T-helper 2 cell treated with Interferon-gamma antibody and Interleukin-4, amounts not matched to agents 100 ng/mL and 5 ng/mL, for 36 hours (primary cell): ENCODE data around the gene METTL23. TPM values are rescaled to one million over a fixed set of nuclear protein-coding genes. Genes with fewer than 3 reads are reported as not detected.

Experiments used
- intact Hi-C: fragments of 100-400 bp; cut with micrococcal nuclease; formaldehyde crosslinking; loops from one replicate; pipeline ENCODE4 v1.15.1; 2023
- total RNA-seq: library from RNA; stranded (reverse); gene quantifications from 2 replicates; pipeline ENCODE4 v1.2.3, GENCODE V29; 2022

The METTL23 gene, protein sequence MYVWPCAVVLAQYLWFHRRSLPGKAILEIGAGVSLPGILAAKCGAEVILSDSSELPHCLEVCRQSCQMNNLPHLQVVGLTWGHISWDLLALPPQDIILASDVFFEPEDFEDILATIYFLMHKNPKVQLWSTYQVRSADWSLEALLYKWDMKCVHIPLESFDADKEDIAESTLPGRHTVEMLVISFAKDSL
- 40.2 and 41.9 TPM in 2 replicates for total RNA-seq

DNA sequence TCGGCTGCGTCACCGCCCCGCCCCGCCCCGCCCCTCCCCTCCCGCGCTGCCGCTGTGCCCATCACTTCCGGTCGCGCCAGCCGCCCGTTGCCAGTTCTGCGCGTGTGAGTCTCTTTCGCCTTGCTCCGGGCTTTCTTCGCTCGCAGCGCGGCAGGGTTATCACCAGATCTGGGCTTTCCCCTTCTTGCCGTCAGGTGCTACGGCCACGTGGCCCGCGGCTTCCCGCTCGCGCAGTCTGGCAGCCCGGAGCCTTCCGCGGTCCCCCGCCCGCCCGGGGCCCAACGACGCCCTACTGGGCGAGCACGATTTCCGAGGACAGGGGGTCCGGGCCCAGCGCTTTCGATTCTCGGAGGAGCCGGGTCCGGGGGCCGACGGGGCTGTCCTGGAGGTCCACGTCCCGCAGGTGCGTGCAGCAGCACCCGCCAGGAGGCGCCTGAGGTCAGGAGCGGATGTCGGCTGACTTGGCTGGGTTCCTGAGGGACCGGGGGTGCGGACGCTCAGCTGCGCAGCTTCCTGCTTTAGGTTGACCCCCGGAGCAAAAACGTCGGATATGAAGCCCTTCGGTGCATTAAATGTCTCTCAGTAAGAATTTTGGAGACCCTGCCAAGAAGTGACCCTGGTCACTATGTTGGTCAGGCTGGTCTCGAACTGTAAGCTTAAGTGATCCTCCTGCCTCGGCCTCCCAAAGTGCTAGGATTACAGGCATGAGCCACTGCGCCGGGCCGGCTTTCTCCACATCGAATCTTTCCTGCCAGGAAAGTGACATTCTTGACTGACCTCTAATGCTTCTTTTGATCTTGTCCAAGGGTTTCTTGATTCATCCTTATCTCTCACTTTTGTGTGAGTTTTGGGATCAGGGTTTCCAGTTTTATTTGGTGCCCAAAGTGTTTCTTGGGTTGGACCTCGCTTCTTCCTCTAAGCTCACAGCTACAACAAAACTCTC, at the start of gene METTL23:
METTL23 (plus strand) TSS at position 64 of the 943 bp plus-strand sequence. CDS start 2,872 bp downstream, outside the sequence.
- intact Hi-C loops, result loop anchor here (1.0 to 2.0 kb wide), 4 partner anchors 10 to 212 kb away; partner anchors contain the start of gene SRSF2

DNA sequence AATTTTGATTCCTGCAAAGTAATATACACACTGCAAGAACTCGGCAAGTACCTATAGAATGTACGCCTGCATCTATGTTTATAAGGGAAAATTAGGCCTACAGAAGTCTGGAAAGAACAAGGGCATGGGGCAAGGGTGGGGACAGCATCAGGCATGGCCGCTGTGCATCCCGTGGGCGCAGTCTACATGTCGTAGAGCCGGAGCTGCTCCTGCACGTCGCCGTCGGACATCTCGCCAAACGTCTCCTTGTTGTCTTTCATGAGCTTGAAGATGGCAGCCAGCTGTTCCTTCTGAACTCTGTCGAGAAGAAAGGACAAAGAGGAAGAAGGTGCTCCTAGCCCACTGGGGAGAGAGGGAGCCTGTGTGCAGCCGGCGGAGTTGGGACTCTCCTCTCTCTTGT, 49.2 kb upstream of the METTL23 start:
- intact Hi-C loops, result no loop called here

DNA sequence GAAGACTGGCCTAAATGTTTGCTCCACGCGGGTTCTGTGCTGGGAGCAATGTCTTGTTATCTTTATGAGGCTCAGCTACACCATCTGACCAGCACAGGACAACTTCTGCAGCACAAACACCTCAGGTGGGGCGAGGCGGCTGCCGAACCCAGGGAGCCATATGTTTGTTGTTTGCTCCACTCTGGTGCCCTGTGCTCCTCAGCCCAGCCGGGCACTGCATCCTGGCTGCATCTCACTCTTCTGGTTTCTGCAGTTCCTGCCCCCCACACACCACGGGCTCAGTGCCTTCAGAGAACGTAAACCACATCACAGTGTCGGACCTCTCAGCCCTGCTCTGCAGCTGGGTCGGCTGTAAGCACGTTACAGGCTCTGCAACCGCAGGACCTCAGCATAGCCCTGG, 48.3 kb upstream of the METTL23 start:
- intact Hi-C loops, result no loop called here

DNA sequence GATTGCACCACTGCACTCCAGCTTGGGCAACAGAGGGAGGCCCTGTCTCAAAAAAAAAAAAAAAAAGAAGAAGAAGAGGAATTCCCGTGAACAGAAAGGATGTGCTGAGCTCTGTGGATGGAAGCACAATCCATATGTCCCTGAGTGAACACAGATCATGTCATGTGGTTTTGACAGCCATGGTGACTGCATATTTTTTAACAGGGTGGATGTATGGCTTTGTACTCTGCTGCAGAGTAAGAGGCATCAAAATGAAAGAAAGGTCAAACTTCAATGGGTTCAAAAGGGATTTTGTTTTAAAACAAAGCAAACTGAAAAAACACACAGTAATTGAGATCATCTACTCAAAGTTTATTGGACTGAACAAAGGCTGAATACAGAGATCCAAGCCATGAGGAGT, 47.4 kb upstream of the METTL23 start:
- intact Hi-C loops, result no loop called here

DNA sequence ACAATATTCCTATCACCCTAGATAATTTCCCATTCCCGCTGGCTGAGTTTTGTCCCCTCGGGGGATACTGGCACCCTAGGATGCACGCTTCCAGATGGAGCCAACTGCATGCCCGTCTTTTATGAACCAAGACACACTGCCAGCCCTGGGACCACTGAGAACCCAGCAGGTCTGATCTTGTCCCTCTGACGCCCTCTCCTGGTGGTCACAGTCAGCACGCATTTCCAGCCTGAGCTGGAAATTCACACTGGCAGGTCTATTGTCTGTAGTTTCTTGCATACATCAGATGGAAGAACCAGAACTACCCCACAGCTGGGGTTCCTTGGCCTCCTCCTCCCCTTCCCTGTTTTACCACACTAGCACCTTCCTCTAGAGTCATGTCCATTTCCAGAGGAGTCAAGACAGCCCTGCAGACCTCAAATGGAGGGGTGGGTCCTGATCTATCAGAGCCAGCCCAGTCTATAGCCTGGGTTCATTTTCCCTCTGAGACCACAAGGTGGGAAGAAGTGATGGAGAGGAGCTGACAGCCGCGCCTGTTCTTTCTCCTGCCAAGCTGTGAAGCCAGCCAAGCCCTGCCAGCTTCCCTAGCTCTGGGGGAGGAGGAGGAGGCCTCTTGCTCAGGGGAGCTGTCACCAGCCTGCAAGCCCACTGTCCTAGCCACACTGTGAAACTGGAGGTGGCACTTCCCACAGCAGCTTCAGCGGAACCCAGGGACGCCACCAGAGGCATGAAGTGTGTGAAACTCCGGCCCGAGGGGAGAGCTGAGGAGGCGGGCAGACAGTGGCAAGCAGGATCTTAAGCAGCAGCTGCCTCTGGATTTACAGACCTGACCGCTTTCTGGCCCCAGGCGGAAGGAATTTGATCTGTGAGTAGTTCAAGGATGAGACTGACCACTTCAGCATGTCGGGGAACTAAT, 45.2 kb upstream of the METTL23 start:
- intact Hi-C loops, result loop anchor here (1.0 kb wide), 1 partner anchor 158 kb away; no protein-coding TSS in a partner anchor

DNA sequence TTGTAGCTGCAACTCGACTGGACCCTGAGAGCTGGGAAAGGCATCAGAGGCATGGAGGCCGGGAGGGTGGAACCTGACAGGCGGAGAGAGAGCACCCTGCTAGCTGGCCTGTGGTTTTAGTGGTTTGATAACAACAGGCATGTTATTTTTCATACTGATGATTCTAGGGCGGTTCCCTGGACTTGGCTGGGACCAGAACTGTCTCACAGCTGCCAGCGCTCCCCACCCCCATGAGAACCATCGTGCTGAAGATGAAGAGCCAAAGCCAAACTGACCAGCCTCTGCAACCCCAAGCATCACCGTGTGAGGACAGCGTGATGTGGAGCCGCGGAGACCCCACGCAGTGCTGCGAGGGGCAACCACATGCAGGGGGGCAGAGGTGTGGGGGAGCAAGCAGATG, 44.3 kb upstream of the METTL23 start:
- intact Hi-C loops, result no loop called here

DNA sequence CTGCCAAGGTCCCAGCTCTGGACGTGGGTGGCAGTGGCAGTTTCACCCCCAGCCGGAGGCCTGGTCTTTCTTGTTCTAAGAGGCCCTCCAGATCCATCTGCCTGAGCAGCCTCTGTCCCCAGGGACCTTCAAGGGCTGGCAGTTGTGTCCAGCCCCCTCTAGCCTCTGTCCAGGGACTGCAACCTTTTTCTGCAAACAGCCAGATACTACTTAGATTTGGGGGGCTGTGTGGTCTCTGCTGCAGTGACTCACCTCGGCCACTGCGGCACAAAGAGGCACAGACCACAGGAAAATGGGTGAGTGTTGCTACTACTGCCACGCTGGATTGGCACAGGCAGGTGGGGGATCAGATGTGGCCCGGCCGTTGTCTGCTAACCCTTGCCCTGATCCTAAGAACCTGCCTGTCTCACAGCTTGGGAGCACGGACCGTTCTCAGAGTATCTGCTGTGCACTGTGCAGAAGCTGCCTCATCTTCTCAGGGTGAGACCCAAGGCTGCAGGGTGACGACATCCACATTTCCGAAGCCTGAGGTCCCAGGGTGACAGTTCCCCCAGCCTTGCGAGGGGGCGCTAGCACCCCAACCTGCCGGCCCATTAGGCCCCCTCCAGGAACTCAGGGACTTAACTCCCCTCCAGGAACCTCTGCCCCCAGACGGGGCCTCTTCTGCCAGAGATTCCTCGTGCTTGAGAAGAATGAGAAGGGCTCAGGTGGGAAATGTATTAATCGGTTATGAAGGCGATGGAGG, 43.5 kb upstream of the METTL23 start:
- intact Hi-C loops, result no loop called here

DNA sequence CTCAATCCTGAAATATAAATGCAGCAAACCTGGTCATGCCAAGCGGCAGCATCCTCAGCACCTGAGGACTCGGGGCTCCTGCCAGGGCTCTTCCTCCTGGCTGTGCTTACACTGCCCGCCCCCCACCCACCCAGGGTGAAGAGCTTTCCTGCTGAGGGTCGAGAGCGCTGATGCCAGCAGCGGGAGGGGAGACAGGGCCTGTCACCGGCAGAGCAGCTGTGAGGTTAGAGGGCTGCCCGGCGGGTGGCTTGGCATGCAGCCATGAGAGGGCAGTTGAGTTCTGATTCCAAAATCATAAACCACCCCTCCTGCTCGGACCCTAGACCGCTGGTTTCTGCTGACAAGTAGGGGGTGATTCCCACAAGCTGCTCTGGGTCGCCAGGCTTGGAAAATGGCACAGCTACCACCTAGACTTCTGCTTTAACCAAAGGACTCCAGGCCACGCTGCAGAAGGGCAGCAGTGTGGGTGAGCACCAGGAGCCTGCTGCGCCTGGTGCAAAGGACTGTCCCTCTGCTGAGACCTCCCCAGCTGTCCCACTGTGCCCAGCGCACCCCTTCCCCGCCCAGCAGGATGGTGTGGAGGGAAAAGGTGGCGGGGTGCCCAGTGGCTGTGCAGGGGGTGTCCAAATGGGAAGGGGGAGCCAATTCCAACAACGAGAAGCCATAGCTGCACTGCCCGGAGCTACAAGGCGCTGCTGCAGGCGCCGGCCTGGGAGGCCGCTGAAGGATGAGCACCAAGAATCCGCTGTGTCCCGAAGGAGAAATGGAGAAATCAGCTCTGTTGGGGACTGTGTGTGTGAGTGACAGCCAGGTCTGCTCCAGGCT, 42.5 kb upstream of the METTL23 start:
- intact Hi-C loops, result no loop called here

DNA sequence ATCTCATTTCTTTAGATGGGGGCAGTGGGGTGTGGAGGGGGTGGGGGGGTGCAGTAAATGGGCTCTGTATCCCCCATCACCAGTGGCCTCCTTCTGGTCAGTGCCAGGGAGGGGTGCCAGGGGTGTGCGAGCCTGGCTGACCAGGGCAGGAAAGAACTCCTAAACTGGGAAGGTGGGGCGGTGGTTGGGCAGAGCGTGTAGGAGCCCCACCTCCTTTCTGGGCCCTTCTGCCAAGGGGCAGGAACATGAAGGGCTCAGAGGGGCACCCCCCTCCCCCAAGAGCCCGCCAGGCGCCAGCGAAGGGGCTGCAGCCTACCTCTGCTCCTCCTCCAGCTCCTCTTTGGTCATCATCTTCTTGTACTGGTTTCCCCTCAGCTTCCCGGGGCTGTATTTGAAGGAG, 41.9 kb upstream of the METTL23 start:
- intact Hi-C loops, result no loop called here

DNA sequence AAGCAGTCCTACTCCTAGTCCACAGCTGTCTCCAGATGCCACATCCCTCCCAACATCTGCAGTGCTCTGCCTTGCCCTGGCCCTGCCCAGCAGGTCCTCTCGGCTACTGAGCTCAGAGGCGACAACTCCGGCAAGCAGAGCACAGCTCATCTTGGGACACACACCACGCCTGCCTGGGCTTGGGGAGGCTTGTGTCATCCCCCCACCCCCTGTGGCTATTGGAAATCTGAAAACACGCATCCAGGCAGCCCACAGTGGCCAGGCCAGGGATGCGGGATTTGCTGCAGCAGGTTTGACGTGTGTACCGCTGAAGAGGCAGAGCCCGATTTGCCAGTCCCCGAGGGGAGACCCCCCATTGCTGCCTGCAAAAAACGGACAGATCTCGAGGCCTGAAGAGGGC, 41.3 kb upstream of the METTL23 start:
- intact Hi-C loops, result no loop called here

DNA sequence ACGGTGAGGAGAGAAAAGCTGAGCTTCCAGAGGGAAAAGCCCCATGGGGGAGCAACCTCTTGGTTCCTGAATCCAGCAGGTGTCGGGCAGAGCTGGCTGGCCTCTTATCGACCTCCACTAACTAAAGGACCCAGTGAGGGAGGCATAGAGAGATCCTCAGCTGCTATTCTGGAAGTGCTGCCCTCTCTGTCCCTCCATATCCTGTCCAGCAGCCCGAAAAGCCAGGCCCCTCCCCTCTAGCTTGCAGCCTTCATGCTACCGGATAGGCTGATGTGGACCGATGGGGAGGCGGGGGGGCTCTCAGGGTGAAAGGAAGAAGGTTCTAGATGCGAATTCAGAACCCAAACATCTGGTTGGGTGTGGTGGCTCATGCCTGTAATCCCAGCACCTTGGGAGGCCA, 40.8 kb upstream of the METTL23 start:
- intact Hi-C loops, result no loop called here

DNA sequence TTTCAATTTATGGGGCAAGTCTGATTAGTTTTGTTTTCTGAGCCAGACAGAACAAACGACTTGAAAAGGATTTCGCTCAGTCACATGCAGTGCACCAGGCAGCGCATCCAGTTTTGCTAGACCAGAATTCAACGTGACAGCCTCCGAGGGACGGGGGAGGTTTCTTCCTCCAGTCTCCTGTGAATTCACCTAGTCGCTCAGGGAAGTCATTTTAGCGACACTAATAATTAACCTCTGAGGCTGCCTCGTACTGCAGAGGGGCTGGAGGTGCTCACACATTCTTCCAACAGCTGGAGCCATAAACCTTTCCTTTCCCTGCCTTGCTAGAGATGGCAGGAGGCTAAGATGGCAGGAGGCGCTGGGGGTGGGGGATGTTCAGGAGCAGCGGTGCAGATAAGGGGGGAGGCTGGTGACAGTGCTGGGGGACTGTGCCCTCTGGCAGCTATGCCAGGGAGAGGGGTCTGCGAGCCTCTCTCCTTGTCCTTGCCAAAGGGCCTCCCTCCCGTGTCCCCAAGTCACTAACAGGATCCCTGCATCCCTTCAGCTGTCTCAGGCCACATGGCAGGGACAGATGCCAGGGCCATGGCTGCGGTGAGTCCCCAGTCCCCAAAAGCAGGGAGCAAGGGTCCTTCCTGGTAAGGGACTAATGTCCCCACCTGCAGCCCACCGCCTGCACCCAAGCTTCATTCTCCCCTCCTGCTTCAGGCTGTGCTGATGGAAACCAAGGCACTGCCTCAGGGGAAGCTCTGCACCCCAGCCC, 39.9 kb upstream of the METTL23 start:
- intact Hi-C loops, result no loop called here

DNA sequence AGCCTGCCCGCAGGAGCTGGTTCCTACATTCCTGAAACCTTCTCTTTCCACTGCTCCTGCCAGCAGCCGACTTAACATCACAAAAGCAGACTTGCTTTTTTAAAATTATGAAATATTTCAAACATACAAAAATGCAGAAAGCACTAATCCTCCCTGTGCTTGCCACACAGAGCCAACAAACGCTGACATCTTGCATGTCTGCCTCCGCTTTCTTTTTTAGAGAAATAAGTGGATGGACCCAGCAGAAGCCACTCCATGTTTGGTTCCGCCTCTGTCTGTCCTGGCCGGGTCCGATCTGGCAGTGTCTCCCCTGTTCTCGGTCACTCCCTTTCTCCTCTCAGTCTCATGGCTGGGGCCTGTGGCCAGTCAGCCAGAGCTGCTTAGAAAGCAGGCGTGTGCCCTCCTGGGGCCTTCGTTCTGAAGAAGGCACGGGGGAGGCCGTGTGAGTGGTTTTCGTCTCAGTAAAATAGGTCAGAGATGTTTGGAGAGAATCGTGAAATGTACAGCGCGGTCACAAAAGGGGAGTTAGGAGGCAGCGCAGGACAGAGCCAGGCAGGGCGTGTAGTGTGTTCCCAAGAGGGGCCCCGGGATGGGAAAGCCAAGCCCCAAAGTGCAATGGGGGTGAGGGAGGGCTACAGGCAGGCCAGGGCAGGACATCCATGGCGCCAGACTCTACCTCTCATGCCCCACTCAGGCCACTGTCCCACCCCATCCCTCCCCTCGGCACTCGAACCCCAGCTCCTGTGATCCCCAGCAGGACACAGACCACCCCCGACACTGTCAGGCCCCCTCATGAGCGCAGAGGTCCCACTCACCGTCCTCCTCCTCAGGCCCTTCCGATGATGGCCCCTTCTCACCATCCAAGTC, 39.1 kb upstream of the METTL23 start:
- intact Hi-C loops, result no loop called here

DNA sequence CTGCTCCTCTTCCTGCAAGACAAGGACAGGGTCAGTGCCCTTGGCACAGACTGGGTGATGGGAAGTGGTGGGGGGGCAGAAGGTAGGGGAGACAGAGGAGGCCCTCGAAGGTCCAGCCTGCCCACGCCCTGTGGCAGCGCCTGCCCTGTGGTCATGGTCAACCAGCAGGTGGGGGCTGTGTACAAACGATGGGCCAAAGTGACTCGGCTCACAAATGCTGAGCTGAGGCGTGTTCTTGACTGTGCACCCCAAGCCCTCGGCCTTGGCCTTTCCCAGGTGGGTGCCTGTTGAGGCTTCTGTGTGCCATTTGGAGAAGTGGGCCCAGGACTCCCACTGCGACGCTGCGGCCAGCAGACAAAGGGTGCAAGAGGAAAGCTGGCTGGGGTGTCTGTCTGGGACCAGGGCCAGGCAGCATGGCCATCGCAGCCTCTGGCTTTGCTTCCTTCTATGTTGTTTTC, 38.4 kb upstream of the METTL23 start:
- intact Hi-C loops, result no loop called here

DNA sequence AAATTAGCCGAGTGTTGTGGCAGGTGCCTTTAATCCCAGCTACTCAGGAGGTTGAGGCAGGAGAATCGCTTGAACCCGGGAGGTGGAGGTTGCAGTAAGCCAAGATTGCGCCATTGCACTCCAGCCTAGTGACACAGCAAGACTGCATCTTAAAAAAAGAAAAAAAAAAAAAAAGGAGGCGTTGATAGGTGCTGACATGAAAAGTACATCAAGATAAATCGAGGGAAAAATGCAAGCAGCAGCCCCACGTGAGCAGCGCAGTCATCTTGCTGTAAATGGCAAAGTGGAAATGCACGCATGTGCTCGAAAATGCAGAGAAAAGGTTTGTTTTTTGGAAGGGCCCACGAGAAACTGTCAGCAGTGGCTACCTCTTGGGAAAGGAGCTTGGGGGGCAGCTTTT, 36.8 kb upstream of the METTL23 start:
- intact Hi-C loops, result no loop called here

DNA sequence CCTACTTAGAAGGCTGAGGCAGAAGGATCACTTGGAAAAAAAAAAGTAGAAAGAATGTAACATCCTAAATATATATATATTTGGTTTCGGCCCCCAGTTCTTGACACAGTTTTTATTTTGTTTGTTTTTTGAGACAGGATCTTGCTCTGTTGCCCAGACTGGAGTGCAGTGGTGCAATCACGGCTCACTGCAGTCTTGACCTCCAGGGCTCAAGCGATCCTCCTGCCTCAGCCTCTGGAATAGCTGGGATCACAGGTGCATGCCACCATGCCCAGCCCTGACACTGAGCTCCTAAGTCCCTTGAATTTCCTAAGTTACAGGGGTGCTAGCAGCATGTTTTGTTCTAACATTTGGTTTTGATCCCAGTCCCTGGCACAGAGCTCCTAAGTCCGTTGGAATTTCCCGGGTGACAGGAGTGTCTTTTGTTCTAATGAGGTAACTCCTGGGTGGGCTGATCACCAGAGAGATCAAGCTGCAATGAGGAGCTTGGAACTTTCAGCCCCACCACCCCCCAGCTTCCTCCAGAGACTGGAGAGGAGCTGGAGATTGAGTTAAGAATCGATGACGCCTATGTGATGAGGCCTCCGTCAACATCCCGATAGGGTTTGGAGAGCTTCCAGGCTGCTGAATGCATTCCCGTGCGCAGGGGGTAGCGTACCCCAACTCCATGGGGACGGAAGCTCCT, 35.9 kb upstream of the METTL23 start:
- intact Hi-C loops, result no loop called here

DNA sequence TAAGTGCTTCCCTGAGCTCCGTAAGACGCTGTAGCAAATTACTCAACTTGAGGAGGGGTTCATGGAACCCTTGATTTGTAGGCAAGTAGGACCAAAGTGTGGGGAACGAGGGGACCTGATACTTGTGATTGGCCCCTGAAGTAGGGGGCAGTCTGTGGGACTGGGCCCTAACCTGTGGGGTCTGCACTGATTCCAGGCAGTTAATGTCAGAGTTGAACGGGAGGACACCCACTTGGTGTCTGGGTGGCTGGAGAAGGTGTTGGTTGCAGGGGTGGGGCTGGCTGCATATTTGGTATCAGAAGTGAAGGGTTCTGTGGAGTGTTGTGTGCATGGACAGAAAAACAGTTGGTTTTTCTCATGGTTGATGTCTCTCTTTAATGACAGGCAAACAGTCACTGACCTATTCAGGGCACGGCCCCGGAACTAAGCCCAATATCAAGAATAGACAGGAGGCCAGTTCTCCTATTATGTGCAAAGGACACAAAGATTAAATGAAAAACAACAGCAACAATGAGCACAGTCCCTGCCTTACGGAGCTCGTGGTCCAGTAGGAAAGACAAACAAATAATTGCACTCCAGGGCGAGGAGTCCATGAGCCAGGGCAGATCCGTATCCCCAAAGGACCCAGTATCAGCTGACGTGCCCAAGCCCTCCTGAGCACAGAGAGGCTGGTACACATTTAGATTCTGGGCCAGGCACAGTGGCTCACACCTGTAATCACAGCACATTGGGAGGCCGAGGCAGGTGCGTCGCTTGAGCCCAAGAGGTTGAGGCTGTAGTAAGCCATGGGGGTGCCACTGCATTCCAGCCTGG, 35.1 kb upstream of the METTL23 start:
- intact Hi-C loops, result no loop called here
